ENCODE data around the gene PNMA8A.
A peak's percentile ranks its signal among the peaks of the same experiment; 100 is the strongest.

PNMA8A gene

GRCh38 chr19:46513461-46514236 is 42.3 kb upstream of the PNMA8A start:
- TF ChIP-seq, protein P1, sequence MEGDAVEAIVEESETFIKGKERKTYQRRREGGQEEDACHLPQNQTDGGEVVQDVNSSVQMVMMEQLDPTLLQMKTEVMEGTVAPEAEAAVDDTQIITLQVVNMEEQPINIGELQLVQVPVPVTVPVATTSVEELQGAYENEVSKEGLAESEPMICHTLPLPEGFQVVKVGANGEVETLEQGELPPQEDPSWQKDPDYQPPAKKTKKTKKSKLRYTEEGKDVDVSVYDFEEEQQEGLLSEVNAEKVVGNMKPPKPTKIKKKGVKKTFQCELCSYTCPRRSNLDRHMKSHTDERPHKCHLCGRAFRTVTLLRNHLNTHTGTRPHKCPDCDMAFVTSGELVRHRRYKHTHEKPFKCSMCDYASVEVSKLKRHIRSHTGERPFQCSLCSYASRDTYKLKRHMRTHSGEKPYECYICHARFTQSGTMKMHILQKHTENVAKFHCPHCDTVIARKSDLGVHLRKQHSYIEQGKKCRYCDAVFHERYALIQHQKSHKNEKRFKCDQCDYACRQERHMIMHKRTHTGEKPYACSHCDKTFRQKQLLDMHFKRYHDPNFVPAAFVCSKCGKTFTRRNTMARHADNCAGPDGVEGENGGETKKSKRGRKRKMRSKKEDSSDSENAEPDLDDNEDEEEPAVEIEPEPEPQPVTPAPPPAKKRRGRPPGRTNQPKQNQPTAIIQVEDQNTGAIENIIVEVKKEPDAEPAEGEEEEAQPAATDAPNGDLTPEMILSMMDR (conservative IDR thresholded peaks at IDR 0.05; ENCODE audit: control insufficient read depth, insufficient read depth, low read depth, low read length), result peak; percentile 73
- peak; percentile 70 for DNase-seq (ENCODE audit: low read depth)
- no peak overlapping the region for H3K4me3 ChIP-seq (ENCODE audit: control insufficient read depth, low read depth, low read length)

- no peak overlapping the region for H3K4me3 ChIP-seq (ENCODE audit: control insufficient read depth, low read depth, low read length)
- TF ChIP-seq, protein P1 (conservative IDR thresholded peaks at IDR 0.05; ENCODE audit: control insufficient read depth, insufficient read depth, low read depth, low read length), result no peak
- DNase-seq (ENCODE audit: low read depth), result no peak
These were observed 39.9 kb upstream of the PNMA8A start for GRCh38 chr19:46511237-46511636.

DNA sequence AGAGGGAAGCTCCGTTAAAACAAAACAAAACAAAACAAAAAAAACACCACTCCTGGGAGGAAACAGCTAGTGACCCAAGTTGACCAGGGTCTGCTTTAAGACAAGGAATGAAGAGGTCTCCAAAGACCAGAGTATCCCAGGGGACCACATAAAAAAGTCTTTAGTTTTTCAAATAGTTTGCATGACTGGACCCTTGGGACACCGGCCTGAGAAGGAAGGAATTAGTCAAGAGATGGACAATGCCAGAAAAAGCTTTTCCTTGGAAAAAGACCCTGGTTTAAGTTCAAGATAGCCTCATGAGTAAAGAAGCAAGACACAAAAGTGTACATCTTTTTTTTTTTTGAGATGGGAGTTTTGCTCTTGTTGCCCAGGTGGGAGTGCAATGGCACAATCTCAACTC is 36.8 kb upstream of the PNMA8A start:
- H3K4me3 ChIP-seq (ENCODE audit: control insufficient read depth, low read depth, low read length), result no peak overlapping the region
- no peak for DNase-seq (ENCODE audit: low read depth)
- TF ChIP-seq, protein P1 (conservative IDR thresholded peaks at IDR 0.05; ENCODE audit: control insufficient read depth, insufficient read depth, low read depth, low read length), result no peak

- DNase-seq (ENCODE audit: low read depth), result no peak
- TF ChIP-seq, protein P1 (conservative IDR thresholded peaks at IDR 0.05; ENCODE audit: control insufficient read depth, insufficient read depth, low read depth, low read length), result no peak
- H3K4me3 ChIP-seq (ENCODE audit: control insufficient read depth, low read depth, low read length), result no peak overlapping the region
These were observed 32.6 kb upstream of the PNMA8A start for GRCh38 chr19:46503848-46504453.

GRCh38 chr19:46502891-46503290 is 31.5 kb upstream of the PNMA8A start:
- TF ChIP-seq, protein P1 (conservative IDR thresholded peaks at IDR 0.05; ENCODE audit: control insufficient read depth, insufficient read depth, low read depth, low read length), result no peak
- no peak overlapping the region for H3K4me3 ChIP-seq (ENCODE audit: control insufficient read depth, low read depth, low read length)
- no peak for DNase-seq (ENCODE audit: low read depth)

DNA sequence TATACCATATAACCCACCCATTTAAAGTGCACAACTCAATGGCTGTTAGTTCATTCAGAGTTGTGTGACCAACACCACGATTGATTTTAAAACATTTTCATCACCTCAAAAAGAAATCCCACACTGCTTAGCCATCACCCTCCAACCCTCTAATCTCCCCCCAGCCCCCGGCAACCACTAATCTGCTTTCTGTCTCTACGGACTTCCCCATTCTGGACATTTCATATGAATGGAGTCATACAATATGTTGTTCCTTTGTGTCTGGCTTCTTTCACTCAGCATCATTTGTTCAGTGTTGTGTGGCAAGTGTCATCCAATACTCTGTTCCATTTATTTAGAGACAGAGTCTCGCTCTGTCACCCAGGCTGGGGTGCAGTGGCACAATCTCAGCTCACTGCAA is 28.3 kb upstream of the PNMA8A start:
- DNase-seq (ENCODE audit: low read depth), result no peak

More for the DNA sequence above, 28.3 kb upstream of the PNMA8A start:
- TF ChIP-seq, protein P1 (conservative IDR thresholded peaks at IDR 0.05; ENCODE audit: control insufficient read depth, insufficient read depth, low read depth, low read length), result no peak
- H3K4me3 ChIP-seq (ENCODE audit: control insufficient read depth, low read depth, low read length), result no peak overlapping the region

Measured in fibroblast of mammary gland (primary cell).